ENCODE data around the gene PLA2G6.

Gene PLA2G6

DNA sequence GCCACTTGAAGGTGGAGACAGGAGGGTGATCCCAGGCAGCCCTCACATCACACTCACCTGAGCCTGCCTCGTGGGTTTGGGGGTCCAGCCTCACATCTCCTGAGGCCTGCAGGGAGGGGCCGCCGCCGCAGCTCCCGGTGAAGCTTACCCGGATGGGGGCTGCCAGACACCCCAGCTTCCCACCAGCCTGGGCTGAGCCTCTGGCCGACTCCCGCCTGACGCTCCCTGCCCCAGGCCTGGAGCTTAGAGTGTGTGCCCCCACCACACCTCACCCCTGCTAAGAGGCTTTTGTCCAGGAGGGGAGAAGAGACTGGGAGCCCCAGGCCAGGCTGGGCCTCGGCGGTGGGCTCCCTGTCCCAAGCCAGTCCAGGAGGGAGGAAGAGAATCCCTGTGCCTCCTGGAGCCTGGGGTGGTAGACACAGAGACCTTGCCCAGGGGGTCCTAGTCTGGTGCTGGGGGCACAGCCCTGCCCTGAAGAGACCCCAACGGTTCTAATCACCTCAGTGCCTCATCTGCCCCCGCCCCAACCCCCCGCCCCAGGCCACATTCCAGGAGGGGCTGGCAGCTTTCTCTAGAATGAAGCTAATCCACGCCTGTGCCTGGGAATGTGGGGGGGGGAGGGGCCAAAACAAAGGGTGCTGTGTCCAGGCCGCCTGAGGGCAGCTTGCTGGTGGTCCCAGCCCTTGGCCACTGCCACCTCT, 97.5 kb downstream of the PLA2G6 start, which contains the start of gene SLC16A8:
Gene SLC16A8 (minus strand): TSS at position 254 of the 701 bp plus-strand sequence. CDS start 1,311 bp downstream, outside the sequence.
- Histone ChIP-seq H3K36me3 (ENCODE audit: control insufficient read depth in 2 of 2, insufficient read depth in 1 of 2, low read length in 2 of 2) (peaks cover 0 to 25% of the 10 kb centered on the region in 2 experiments; a peak in 2 of 3 replicates), H3K27ac (ENCODE audit: extremely low read depth, low read depth, low read length) (no peak within 1 kb of the TSS), H3K9me3 (ENCODE audit: control insufficient read depth, insufficient read depth, low read depth, low read length) (no peaks in the 10 kb centered on the region), H3K4me3 (ENCODE audit: low read depth, low read length) (no peak within 1 kb of the TSS), H3K4me1 (ENCODE audit: control insufficient read depth, insufficient read depth, low read length) (no peaks in the 10 kb centered on the region)
- ChIA-PET POLR2A (no interaction called here), CTCF (interaction anchor here (1.7 kb wide), 1 partner anchor 32 kb away, joined by 7 read pairs; no protein-coding TSS in a partner anchor)
- TF ChIP-seq OVOL3 (tag by site-specific recombination; IDR thresholded peaks at IDR 0.05), result no peak
- TF ChIP-seq, protein P1, sequence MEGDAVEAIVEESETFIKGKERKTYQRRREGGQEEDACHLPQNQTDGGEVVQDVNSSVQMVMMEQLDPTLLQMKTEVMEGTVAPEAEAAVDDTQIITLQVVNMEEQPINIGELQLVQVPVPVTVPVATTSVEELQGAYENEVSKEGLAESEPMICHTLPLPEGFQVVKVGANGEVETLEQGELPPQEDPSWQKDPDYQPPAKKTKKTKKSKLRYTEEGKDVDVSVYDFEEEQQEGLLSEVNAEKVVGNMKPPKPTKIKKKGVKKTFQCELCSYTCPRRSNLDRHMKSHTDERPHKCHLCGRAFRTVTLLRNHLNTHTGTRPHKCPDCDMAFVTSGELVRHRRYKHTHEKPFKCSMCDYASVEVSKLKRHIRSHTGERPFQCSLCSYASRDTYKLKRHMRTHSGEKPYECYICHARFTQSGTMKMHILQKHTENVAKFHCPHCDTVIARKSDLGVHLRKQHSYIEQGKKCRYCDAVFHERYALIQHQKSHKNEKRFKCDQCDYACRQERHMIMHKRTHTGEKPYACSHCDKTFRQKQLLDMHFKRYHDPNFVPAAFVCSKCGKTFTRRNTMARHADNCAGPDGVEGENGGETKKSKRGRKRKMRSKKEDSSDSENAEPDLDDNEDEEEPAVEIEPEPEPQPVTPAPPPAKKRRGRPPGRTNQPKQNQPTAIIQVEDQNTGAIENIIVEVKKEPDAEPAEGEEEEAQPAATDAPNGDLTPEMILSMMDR (tag by site-specific recombination; IDR thresholded peaks at IDR 0.05), result no peak
- TF ChIP-seq PRDM1 (tag by site-specific recombination; IDR thresholded peaks at IDR 0.05), result no peak
- TF ChIP-seq ZNF514 (tag by site-specific recombination; IDR thresholded peaks at IDR 0.05), result no peak
- TF ChIP-seq ZBTB1 (tag by site-specific recombination; IDR thresholded peaks at IDR 0.05), result no peak
- no peak for TF ChIP-seq ZNF311 (tag by site-specific recombination; IDR thresholded peaks at IDR 0.05; ENCODE audit: borderline replicate concordance)
- no peak for TF ChIP-seq ZNF561 (tag by site-specific recombination; IDR thresholded peaks at IDR 0.05; ENCODE audit: borderline replicate concordance)

DNA sequence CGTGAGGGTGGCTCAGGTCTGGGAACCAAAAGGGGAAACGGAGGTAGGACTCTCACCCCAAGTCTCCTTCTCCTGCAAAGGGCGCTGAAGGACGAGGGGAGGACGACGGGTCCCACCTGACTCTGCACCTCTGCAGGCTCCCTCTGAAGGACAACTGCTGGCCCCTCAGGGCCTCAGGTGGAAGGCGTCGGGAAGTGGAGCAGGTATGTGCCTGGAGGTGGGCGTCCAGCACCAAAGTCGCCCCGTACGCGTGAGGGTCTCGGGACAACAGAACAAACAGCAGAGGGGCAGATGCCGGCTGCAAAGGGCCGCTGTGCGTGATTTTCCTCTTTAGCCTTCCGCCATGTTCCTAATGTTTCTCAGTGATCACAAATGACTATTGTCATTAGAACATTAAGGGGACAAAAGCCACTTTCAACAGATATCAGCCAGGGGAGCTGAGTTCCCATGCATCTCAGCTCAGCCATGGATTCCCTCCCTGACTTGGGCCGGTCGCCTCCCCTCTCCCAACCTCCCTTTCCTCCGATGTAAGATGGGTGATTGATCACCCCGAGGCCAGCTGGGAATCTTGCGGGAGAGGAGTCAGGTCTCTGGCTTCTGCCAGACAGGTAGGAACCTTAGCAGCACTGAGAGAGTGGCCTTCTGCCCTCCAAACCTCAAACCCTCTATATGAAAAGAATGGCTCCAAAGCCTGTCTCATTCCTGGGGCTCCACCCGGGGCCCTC, 98.5 kb downstream of the PLA2G6 start:
- TF ChIP-seq ZNF16 (tag by site-specific recombination; IDR thresholded peaks at IDR 0.05; ENCODE audit: low read depth) (no peak), ZNF184 (tag by site-specific recombination; IDR thresholded peaks at IDR 0.05) (no peak), ZNF76 (tag by site-specific recombination; IDR thresholded peaks at IDR 0.05; ENCODE audit: borderline replicate concordance, low read depth) (no peak), ZNF610 (tag by site-specific recombination; IDR thresholded peaks at IDR 0.05; ENCODE audit: borderline replicate concordance) (no peak), KLF8 (tag by site-specific recombination; IDR thresholded peaks at IDR 0.05) (no peak), ZNF747 (tag by site-specific recombination; IDR thresholded peaks at IDR 0.05) (no peak), TCF7L2 (IDR thresholded peaks at IDR 0.05; ENCODE audit: borderline replicate concordance, low read depth, low read length) (no peak), ZFP3 (tag by site-specific recombination; IDR thresholded peaks at IDR 0.05; ENCODE audit: low read depth) (no peak), ZNF571 (tag by site-specific recombination; IDR thresholded peaks at IDR 0.05) (no peak), ZNF549 (tag by site-specific recombination; IDR thresholded peaks at IDR 0.05) (no peak), MZF1 (tag by site-specific recombination; IDR thresholded peaks at IDR 0.05; ENCODE audit: borderline replicate concordance) (no peak)
- TF ChIP-seq, protein P2, sequence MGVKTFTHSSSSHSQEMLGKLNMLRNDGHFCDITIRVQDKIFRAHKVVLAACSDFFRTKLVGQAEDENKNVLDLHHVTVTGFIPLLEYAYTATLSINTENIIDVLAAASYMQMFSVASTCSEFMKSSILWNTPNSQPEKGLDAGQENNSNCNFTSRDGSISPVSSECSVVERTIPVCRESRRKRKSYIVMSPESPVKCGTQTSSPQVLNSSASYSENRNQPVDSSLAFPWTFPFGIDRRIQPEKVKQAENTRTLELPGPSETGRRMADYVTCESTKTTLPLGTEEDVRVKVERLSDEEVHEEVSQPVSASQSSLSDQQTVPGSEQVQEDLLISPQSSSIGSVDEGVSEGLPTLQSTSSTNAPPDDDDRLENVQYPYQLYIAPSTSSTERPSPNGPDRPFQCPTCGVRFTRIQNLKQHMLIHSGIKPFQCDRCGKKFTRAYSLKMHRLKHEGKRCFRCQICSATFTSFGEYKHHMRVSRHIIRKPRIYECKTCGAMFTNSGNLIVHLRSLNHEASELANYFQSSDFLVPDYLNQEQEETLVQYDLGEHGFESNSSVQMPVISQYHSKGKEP (tag by site-specific recombination; IDR thresholded peaks at IDR 0.05), result no peak
- no peaks in the 10 kb centered on the region for H3K4me1 ChIP-seq (ENCODE audit: control insufficient read depth, insufficient read depth, low read length)
- ChIA-PET CTCF (interaction anchor here (1.7 kb wide), 1 partner anchor 31 kb away, joined by 7 read pairs; no protein-coding TSS in a partner anchor), POLR2A (no interaction called here)
- no peaks in the 10 kb centered on the region for H3K9me3 ChIP-seq (ENCODE audit: control insufficient read depth, insufficient read depth, low read depth, low read length)
- no peak overlapping the region for H3K4me3 ChIP-seq (ENCODE audit: low read depth, low read length)
- H3K27ac ChIP-seq (ENCODE audit: extremely low read depth, low read depth, low read length), result no peak overlapping the region
- H3K36me3 ChIP-seq (ENCODE audit: control insufficient read depth in 2 of 2, insufficient read depth in 1 of 2, low read length in 2 of 2), result peaks cover 0 to 25% of the 10 kb centered on the region in 2 experiments; a peak in 2 of 3 replicates
